Transverse colon (tissue), 3 donors: ENCODE measurements around the gene B4GALNT1.

Experiments
- CTCF ChIP-seq, 5 experiments: fragments of 200-600 bp in 3 of 5; fragments of 450-650 bp in 2 of 5; sonication (generic) in 3 of 5; IDR thresholded peaks; 1 replicate in 2 of 5; 2 replicates in 3 of 5; pipeline ENCODE4 v1.5.1; 2016 to 2017; ENCODE audit warnings: antibody characterized with exemption in 5 of 5, inconsistent platforms in 3 of 5, mild to moderate bottlenecking in 2 of 5, moderate library complexity in 1 of 5
- POLR2A ChIP-seq: fragments of 450-650 bp; IDR thresholded peaks from one replicate; pipeline ENCODE4 v1.6.1; 2016; ENCODE audit warnings: antibody characterized with exemption, mild to moderate bottlenecking, moderate library complexity

GRCh38 chr12:57631566-57632072, 1.4 kb downstream of the B4GALNT1 start:
- no peak for TF ChIP-seq POLR2A
- TF ChIP-seq CTCF (IDR thresholded peaks at IDR 0.05), result no peak
